ENCODE data around the gene KRTAP20-4. TPM values are rescaled to one million over a fixed set of nuclear protein-coding genes. Genes with fewer than 3 reads are reported as not detected.

KRTAP20-4 gene
- total and polyA plus RNA-seq, 2 of the 4 experiments (the other 2 are of a cell fraction), result not detected

GRCh38 chr21:30668776-30669175 lies 48.3 kb downstream of the KRTAP20-4 start:
- Histone ChIP-seq H2BK15ac (ENCODE audit: low read depth, low read length) (no peak overlapping the region), H3K4me2 (ENCODE audit: low read depth, low read length) (no peak overlapping the region), H2BK5ac (ENCODE audit: low read depth, low read length, poor library complexity, severe bottlenecking) (no peak overlapping the region), H3K23ac (ENCODE audit: low read depth, low read length) (no peak overlapping the region), H2AFZ (replicated peaks; ENCODE audit: low read length, poor library complexity) (no peak overlapping the region), H3K9ac (ENCODE audit: low read depth, low read length) (no peak overlapping the region), H3K9me1 (ENCODE audit: insufficient read depth, low read length) (no peaks in the 10 kb centered on the region), H4K20me1 (ENCODE audit: insufficient read depth, low read length) (no peaks in the 10 kb centered on the region), H4K8ac (ENCODE audit: low read depth in 2 of 2, low read length in 2 of 2) (no peak overlapping the region), H2AK9ac (replicated peaks; ENCODE audit: low read depth, low read length, poor library complexity) (no peak overlapping the region), H3K9me3 (ENCODE audit: control insufficient read depth, insufficient read depth, low read length) (peaks cover 8% of the 10 kb centered on the region), H4K91ac (ENCODE audit: insufficient read depth, low read depth, low read length) (no peak overlapping the region), H3K18ac (ENCODE audit: low read depth, low read length) (no peak overlapping the region), H3K36me3 (ENCODE audit: control insufficient read depth, insufficient read depth, low read length) (no peaks in the 10 kb centered on the region), H2AK5ac (ENCODE audit: low read depth, low read length) (no peak overlapping the region), H2BK120ac (ENCODE audit: low read depth, low read length) (no peak overlapping the region), H3K79me1 (ENCODE audit: low read depth in 1 of 2, low read length in 2 of 2) (no peaks in the 10 kb centered on the region), H3K56ac (ENCODE audit: extremely low read depth, insufficient read depth, low read length) (no peak overlapping the region), H3K14ac (replicated peaks; ENCODE audit: low read depth, low read length) (no peak overlapping the region), H2BK20ac (ENCODE audit: low read depth, low read length) (no peak overlapping the region), H3K4me3 (ENCODE audit: insufficient read depth, low read depth, low read length) (no peak overlapping the region), H4K5ac (ENCODE audit: low read depth, low read length) (no peak overlapping the region), H3K27me3 (ENCODE audit: control insufficient read depth, insufficient read depth, low read length) (no peaks in the 10 kb centered on the region), H3K4ac (ENCODE audit: low read depth, low read length) (no peak overlapping the region), H3K27ac (ENCODE audit: insufficient read depth, low read length) (no peak overlapping the region), H3K4me1 (ENCODE audit: control insufficient read depth, insufficient read depth, low read length) (no peaks in the 10 kb centered on the region)
- CTCF ChIA-PET, result no interaction called here
- ATAC-seq (ENCODE audit: low read depth) (no peak), DNase-seq (no peak)
- POLR2A ChIA-PET (ENCODE audit: unreplicated experiment), result no interaction called here
- in situ Hi-C loops (cut with MboI; ENCODE audit: low sequenced_read_pairs), result no loop called here
- WGBS, 2 experiments (ENCODE audit: extremely low coverage in 2 of 2, insufficient read length in 1 of 2), result 57% methylated on average over 1 of the region's 1 CpG; no CpG with 5 or more reads in 1 of the 2 experiments
- no TSS peak for BruUV-seq (replicated peaks)
- dilution Hi-C loops (cut with HindIII; ENCODE audit: low sequenced_read_pairs, unreplicated experiment), result no loop called here
- no peak for TF ChIP-seq FOS (IDR thresholded peaks at IDR 0.05; ENCODE audit: low read depth, low read length)
- TF ChIP-seq MAFK (IDR thresholded peaks at IDR 0.05; ENCODE audit: low read depth, low read length), result no peak
- TF ChIP-seq, protein P1, sequence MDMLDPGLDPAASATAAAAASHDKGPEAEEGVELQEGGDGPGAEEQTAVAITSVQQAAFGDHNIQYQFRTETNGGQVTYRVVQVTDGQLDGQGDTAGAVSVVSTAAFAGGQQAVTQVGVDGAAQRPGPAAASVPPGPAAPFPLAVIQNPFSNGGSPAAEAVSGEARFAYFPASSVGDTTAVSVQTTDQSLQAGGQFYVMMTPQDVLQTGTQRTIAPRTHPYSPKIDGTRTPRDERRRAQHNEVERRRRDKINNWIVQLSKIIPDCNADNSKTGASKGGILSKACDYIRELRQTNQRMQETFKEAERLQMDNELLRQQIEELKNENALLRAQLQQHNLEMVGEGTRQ (IDR thresholded peaks at IDR 0.05; ENCODE audit: low read depth, low read length), result no peak
- TF ChIP-seq RFX5 (IDR thresholded peaks at IDR 0.05; ENCODE audit: low read depth, low read length), result no peak
- TF ChIP-seq NFE2L2 (IDR thresholded peaks at IDR 0.05; ENCODE audit: low read depth, low read length), result no peak
- no peak for TF ChIP-seq RAD21 (IDR thresholded peaks at IDR 0.05; ENCODE audit: low read length)
- no peak for TF ChIP-seq CEBPB (IDR thresholded peaks at IDR 0.05; ENCODE audit: low read depth, low read length)
- no peak for TF ChIP-seq RCOR1 (IDR thresholded peaks at IDR 0.05; ENCODE audit: insufficient replicate concordance, low read length)
- no peak for TF ChIP-seq CHD1 (IDR thresholded peaks at IDR 0.05; ENCODE audit: low read depth, low read length)
- TF ChIP-seq POLR2A (IDR thresholded peaks at IDR 0.05; ENCODE audit: low read depth, low read length), result no peak
- no peak for TF ChIP-seq SMC3 (IDR thresholded peaks at IDR 0.05; ENCODE audit: low read depth, low read length)
- no peak for TF ChIP-seq ELK1 (IDR thresholded peaks at IDR 0.05; ENCODE audit: borderline replicate concordance, low read depth, low read length)
- no peak for TF ChIP-seq MXI1 (IDR thresholded peaks at IDR 0.05; ENCODE audit: borderline replicate concordance, low read depth, low read length)
- TF ChIP-seq CTCF (conservative IDR thresholded peaks at IDR 0.05; ENCODE audit: low read depth, low read length), result no peak
- no peak for TF ChIP-seq MAZ (IDR thresholded peaks at IDR 0.05; ENCODE audit: borderline replicate concordance, low read depth, low read length)
- TF ChIP-seq BHLHE40 (IDR thresholded peaks at IDR 0.05; ENCODE audit: low read depth, low read length), result no peak
- intact Hi-C loops (cut with micrococcal nuclease), result no loop called here
